Neutrophil (primary cell): ENCODE data around the gene HMGCLL1.

Experiments
- H3K27ac ChIP-seq: fragments of 200-600 bp; sonication (generic); 2 replicates; pipeline ENCODE4 v1.5.1; 2016; ENCODE audit warnings: mild to moderate bottlenecking, moderate library complexity
- H3K27me3 ChIP-seq: fragments of 200-600 bp; sonication (generic); 2 replicates; pipeline ENCODE4 v1.6.0; 2016; ENCODE audit warnings: mild to moderate bottlenecking
- H3K36me3 ChIP-seq: fragments of 200-600 bp; sonication (generic); 2 replicates; pipeline ENCODE4 v1.5.1; 2017
- H3K4me1 ChIP-seq, 2 experiments: fragments of 200-600 bp in 1 of 2; sonication (generic) in 1 of 2; 1 replicate in 1 of 2; 2 replicates in 1 of 2; pipeline versions ENCODE4 v1.5.1 to v1.6.1; 2013 to 2016; ENCODE audit warnings: low read depth in 1 of 2, low read length in 1 of 2, mild to moderate bottlenecking in 1 of 2, moderate library complexity in 1 of 2; ENCODE audit not compliant: control insufficient read depth in 1 of 2, insufficient read depth in 1 of 2
- H3K4me3 ChIP-seq, 2 experiments: fragments of 200-600 bp in 1 of 2; sonication (generic) in 1 of 2; 1 replicate in 1 of 2; 2 replicates in 1 of 2; pipeline ENCODE4 v1.5.1; 2013 to 2016; ENCODE audit warnings: low read depth in 1 of 2, low read length in 1 of 2, mild to moderate bottlenecking in 1 of 2, moderate library complexity in 1 of 2
- H3K9me3 ChIP-seq: fragments of 200-600 bp; sonication (generic); 2 replicates; pipeline ENCODE4 v1.5.1; 2016
- TF ChIP-seq, protein P1 (sequence below): fragments of 200-600 bp; sonication (generic); IDR thresholded peaks from 2 replicates; pipeline ENCODE4 v1.5.1; 2016; ENCODE audit warnings: antibody characterized with exemption

Gene HMGCLL1

GRCh38 chr6:55399351-55399750, 179.6 kb downstream of the HMGCLL1 start:
- Histone ChIP-seq H3K4me3 (no peak overlapping the region), H3K4me1 (no peaks in the 10 kb centered on the region), H3K27ac (no peak overlapping the region), H3K36me3 (no peaks in the 10 kb centered on the region), H3K9me3 (no peaks in the 10 kb centered on the region), H3K27me3 (no peaks in the 10 kb centered on the region)
- TF ChIP-seq, protein P1, sequence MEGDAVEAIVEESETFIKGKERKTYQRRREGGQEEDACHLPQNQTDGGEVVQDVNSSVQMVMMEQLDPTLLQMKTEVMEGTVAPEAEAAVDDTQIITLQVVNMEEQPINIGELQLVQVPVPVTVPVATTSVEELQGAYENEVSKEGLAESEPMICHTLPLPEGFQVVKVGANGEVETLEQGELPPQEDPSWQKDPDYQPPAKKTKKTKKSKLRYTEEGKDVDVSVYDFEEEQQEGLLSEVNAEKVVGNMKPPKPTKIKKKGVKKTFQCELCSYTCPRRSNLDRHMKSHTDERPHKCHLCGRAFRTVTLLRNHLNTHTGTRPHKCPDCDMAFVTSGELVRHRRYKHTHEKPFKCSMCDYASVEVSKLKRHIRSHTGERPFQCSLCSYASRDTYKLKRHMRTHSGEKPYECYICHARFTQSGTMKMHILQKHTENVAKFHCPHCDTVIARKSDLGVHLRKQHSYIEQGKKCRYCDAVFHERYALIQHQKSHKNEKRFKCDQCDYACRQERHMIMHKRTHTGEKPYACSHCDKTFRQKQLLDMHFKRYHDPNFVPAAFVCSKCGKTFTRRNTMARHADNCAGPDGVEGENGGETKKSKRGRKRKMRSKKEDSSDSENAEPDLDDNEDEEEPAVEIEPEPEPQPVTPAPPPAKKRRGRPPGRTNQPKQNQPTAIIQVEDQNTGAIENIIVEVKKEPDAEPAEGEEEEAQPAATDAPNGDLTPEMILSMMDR, result no peak

DNA sequence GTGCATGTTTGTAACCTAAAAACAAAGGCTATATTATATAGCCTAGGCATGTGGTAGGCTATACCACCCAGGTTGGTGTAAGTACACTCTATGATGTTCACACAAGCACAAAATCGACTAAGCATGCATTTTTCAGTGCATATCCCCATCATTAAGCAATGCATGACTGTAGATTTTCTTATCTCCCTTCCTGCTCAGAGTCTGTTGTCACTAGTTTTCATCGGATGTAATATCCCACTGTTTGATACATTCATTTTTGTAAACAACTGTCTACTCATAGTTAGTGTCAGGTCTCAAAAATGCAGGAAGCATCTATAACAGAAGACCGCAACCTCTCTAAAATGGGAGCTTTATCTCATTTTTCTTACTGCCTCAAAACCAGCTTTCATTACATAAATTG, 181.0 kb downstream of the HMGCLL1 start:
- TF ChIP-seq, protein P1, result no peak
- H3K4me1 ChIP-seq, result no peaks in the 10 kb centered on the region
- no peak overlapping the region for H3K4me3 ChIP-seq
- H3K9me3 ChIP-seq, result no peaks in the 10 kb centered on the region
- no peaks in the 10 kb centered on the region for H3K27me3 ChIP-seq
- H3K36me3 ChIP-seq, result no peaks in the 10 kb centered on the region
- H3K27ac ChIP-seq, result no peak overlapping the region

DNA sequence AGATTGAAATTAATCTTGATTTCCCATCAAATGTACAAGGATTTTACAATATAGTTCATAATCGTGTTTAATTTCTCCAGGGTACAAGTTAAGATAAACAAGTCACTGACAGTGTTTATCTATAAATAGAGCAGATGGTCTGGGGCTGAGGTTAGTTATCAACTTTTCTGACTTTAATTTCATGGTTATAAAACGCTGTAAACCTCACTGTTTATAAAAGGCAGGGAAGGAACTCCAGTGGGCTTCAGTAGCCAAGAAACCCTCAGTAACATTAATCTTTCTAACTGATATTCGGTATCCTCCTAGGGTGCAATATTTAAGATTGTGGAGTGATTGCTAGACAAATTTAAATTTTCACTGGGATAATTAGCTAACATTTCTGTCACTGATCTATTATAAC, 183.1 kb downstream of the HMGCLL1 start:
- H3K9me3 ChIP-seq, result no peaks in the 10 kb centered on the region
- no peak overlapping the region for H3K4me3 ChIP-seq
- no peaks in the 10 kb centered on the region for H3K27me3 ChIP-seq
- H3K4me1 ChIP-seq, result no peaks in the 10 kb centered on the region
- H3K36me3 ChIP-seq, result no peaks in the 10 kb centered on the region
- H3K27ac ChIP-seq, result no peak overlapping the region
- TF ChIP-seq, protein P1, result no peak

DNA sequence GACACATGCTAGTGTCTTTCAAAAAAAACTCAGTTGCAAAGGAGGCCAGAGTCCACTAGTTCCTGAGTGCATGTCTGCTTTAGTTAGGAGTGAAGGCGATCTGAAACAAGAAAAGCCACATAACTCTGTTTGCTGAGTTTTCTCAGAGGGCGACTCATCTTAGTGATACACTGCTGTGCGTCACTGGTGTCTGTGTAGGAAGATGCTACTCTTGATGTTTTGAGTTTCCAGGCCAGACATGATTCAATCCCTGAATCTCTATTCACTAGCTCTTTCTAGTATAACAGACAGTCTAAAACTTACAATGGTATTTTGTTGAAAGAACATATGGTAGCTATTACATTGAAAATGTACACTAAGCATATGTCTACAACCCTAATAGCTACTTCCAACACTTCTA, 190.8 kb downstream of the HMGCLL1 start:
- TF ChIP-seq, protein P1, result no peak

More for the DNA sequence above, 190.8 kb downstream of the HMGCLL1 start:
- H3K4me3 ChIP-seq, result no peak overlapping the region
- H3K27ac ChIP-seq, result no peak overlapping the region
- no peaks in the 10 kb centered on the region for H3K36me3 ChIP-seq
- H3K27me3 ChIP-seq, result no peaks in the 10 kb centered on the region
- no peaks in the 10 kb centered on the region for H3K9me3 ChIP-seq
- no peaks in the 10 kb centered on the region for H3K4me1 ChIP-seq
